GM21619 (cell line): ENCODE results near the gene CTTNBP2.

Experiments used
- ATAC-seq: cut with Tn5 transposase; IDR thresholded peaks from one replicate; pipeline ENCODE4 v1.9.1; 2021; ENCODE audit not compliant: unreplicated experiment

CTTNBP2 gene

GRCh38 chr7:117666031-117666430, 207.2 kb downstream of the CTTNBP2 start:
- no peak for ATAC-seq

- no peak for ATAC-seq
Measured at GRCh38 chr7:117665368-117665767, 207.9 kb downstream of the CTTNBP2 start.

GRCh38 chr7:117664047-117664446, 209.2 kb downstream of the CTTNBP2 start:
- ATAC-seq, result no peak

- ATAC-seq, result no peak
Measured at GRCh38 chr7:117661328-117661727, 211.9 kb downstream of the CTTNBP2 start.
